ENCODE results near the gene TMEM147. TPM values are rescaled to one million over a fixed set of nuclear protein-coding genes. Genes with fewer than 3 reads are reported as not detected.

Gene TMEM147
- total RNA-seq, 6 donors from 2014 or later = 25.1 to 94.2 (median 71.2) TPM

DNA sequence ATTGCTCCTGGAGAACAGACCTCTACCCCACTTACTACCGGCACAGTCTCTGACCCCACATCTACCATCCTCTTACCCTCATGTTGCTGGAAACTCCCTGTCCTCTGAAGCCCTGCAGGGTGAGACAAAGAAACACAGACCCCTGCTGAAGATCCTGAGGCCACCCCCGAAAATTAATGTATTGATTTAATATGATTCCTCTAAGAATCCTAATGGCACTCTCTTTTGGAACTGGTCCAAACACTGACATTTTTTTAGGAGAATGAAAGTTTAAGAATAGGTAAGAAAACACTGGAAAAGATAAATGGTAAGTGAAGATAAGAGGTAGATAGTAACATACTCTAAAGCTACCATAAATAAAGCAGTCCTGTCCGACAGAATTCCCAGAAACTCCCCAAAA lies 37.3 kb upstream of the TMEM147 start:
- Histone ChIP-seq H3K9me3 (no peaks in the 10 kb centered on the region), H3K27me3 (no peaks in the 10 kb centered on the region), H3K4me3 (no peak overlapping the region), H3K36me3 (no peaks in the 10 kb centered on the region), H3K27ac (no peak overlapping the region), H3K4me1 (peaks cover 7 to 17% (median 11%) of the 10 kb centered on the region in 4 donors)
- WGBS, 2 donors = 85 to 86% methylated on average over 3 of the region's 3 CpGs
- DNase-seq (no peak), ATAC-seq (ENCODE audit: low FRiP score in 2 of 2) (no peak)
- TF ChIP-seq POLR2AphosphoS5 (IDR thresholded peaks at IDR 0.05) (no peak), EP300 (IDR thresholded peaks at IDR 0.05) (no peak), POLR2A (IDR thresholded peaks at IDR 0.05) (no peak)
- TF ChIP-seq, protein P1, sequence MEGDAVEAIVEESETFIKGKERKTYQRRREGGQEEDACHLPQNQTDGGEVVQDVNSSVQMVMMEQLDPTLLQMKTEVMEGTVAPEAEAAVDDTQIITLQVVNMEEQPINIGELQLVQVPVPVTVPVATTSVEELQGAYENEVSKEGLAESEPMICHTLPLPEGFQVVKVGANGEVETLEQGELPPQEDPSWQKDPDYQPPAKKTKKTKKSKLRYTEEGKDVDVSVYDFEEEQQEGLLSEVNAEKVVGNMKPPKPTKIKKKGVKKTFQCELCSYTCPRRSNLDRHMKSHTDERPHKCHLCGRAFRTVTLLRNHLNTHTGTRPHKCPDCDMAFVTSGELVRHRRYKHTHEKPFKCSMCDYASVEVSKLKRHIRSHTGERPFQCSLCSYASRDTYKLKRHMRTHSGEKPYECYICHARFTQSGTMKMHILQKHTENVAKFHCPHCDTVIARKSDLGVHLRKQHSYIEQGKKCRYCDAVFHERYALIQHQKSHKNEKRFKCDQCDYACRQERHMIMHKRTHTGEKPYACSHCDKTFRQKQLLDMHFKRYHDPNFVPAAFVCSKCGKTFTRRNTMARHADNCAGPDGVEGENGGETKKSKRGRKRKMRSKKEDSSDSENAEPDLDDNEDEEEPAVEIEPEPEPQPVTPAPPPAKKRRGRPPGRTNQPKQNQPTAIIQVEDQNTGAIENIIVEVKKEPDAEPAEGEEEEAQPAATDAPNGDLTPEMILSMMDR (IDR thresholded peaks at IDR 0.05) = no peak

DNA sequence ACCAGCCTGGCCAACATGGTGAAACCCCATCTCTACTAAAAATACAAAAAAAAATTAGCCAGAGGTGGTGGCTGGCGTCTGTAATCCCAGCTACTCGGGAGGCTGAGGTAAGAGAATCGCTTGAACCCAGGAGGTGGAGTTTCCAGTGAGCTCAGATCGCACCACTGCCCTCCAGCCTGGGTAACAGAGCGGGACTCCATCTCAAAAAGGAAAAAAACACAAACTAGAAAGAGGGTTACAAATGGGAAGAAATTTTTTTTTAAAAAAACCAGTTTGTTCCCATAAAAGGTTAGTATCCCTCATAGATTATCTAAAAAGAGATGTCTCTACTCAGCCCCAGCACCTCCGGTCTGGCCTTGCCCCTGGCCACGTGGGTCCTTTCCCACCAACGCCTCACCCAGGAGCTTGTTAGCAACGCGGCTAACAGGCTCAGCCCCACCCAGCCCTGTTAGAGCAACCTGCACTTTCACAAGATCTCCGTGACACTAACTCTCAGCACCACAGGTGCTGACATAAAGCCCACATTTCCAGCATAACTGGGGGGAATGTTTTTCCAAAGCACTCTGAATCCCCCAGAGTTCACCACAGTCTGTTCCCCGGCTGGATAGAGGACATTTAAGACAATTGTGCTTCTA lies 36.3 kb upstream of the TMEM147 start:
- peak; percentile 46 to 75 for ATAC-seq (ENCODE audit: low FRiP score in 2 of 2)
- peak in 2 of 4 donors; percentile 29 to 39 for TF ChIP-seq POLR2A (IDR thresholded peaks at IDR 0.05)
- TF ChIP-seq POLR2AphosphoS5 (IDR thresholded peaks at IDR 0.05) = peak; percentile 47 to 59
- TF ChIP-seq, protein P1 (IDR thresholded peaks at IDR 0.05) = no peak
- peak overlapping the region; percentile 75 to 83 (median 79) for H3K27ac ChIP-seq
- H3K4me3 ChIP-seq = peak overlapping the region in 3 of 4 donors; percentile 42 to 48 (median 45)
- H3K9me3 ChIP-seq = no peaks in the 10 kb centered on the region
- peak in 1 of 2 donors; percentile 89 for DNase-seq
- H3K4me1 ChIP-seq = peaks cover 7 to 21% (median 11%) of the 10 kb centered on the region in 4 donors
- no peaks in the 10 kb centered on the region for H3K27me3 ChIP-seq
- 22 to 24% methylated on average over 12 of the region's 12 CpGs for WGBS, 2 donors
- H3K36me3 ChIP-seq = no peaks in the 10 kb centered on the region

DNA sequence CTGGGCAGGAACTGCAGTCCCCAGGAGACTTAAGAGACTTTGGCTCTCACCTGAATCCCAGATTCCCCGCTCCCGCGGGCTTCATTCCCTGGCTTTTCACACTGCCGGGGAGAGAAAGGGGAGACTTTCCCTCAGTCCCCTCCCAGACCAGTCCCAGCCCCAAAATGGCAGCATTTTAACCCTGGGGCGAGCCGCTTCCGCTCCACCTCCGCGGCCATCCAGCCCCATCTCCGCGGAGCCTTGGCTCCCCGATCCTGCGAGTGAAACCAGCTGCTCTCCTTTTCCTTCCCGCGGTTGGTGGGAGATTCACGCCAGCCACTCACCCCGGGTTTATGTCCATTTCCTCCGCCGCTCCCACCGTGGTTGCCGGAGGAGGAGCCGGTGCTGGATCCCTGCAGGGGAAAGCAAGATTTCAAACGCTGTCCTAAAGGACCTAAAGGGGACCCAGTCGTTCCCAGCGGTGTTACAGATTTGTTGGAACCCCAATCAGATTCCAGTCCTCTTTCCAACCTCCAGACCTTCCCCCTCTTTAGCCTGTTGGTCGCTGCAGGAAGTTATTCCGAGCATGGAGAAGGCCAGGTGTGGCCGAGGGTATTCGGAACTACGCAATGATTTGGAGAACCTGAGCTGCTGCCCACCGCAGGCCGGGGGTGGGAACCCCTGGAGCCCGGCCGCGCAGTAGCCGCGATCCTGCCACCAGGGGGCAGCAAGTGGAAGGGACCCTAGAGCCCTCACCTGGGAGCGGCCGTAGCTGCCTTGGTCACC lies 35.4 kb upstream of the TMEM147 start:
- H3K27me3 ChIP-seq = no peaks in the 10 kb centered on the region
- peak overlapping the region; percentile 75 to 83 (median 79) for H3K27ac ChIP-seq
- H3K4me1 ChIP-seq = peaks cover 7 to 24% (median 11%) of the 10 kb centered on the region in 4 donors
- WGBS, 2 donors = 0 to 2% methylated on average over 9 to 32 of the region's 39 CpGs
- H3K9me3 ChIP-seq = no peaks in the 10 kb centered on the region
- peak overlapping the region; percentile 22 to 48 (median 44) for H3K4me3 ChIP-seq
- no peaks in the 10 kb centered on the region for H3K36me3 ChIP-seq
- ATAC-seq (ENCODE audit: low FRiP score in 2 of 2) (peak; percentile 86 to 92), DNase-seq (peak; percentile 92 to 96)
- no peak for TF ChIP-seq EP300 (IDR thresholded peaks at IDR 0.05)
- TF ChIP-seq POLR2A (IDR thresholded peaks at IDR 0.05) = peak in 2 of 4 donors; percentile 54 to 59
- peak; percentile 18 to 48 for TF ChIP-seq POLR2AphosphoS5 (IDR thresholded peaks at IDR 0.05)
- TF ChIP-seq, protein P1 (IDR thresholded peaks at IDR 0.05) = peak; percentile 88 to 97 (median 94)

DNA sequence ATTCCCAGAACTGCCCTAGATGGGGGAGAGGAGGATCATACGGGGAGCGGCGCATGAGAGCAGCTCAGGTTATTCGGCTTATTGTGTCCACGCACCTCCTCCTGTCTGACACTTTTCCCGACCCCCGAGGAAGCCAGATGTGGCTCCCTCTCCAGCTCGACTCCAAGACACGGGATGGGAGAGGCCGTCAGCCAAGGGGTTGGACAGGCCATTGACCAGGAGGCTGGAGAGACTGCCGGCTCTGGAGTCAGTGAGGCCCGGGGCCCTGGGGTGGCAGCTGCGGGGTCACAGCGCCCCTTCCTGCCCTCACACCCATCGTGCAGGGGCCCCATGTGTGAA lies 34.8 kb upstream of the TMEM147 start:
- H3K27me3 ChIP-seq = no peaks in the 10 kb centered on the region
- H3K4me3 ChIP-seq = peak overlapping the region in 3 of 4 donors; percentile 42 to 48 (median 45)
- peak in 1 of 2 donors; percentile 11 for ATAC-seq (ENCODE audit: low FRiP score in 2 of 2)

More for the DNA sequence above, 34.8 kb upstream of the TMEM147 start:
- H3K36me3 ChIP-seq = no peaks in the 10 kb centered on the region
- H3K27ac ChIP-seq = peak overlapping the region in 3 of 4 donors; percentile 75 to 81 (median 77)
- H3K9me3 ChIP-seq = no peaks in the 10 kb centered on the region
- H3K4me1 ChIP-seq = peaks cover 7 to 24% (median 11%) of the 10 kb centered on the region in 4 donors
- TF ChIP-seq, protein P1 (IDR thresholded peaks at IDR 0.05) = peak in 1 of 6 experiments; percentile 11
- no peak for TF ChIP-seq POLR2AphosphoS5 (IDR thresholded peaks at IDR 0.05)
- no peak for DNase-seq
- WGBS, 2 donors = 14% methylated on average over 12 of the region's 15 CpGs; no CpG with 5 or more reads in 1 of the 2 donors

Data from upper lobe of left lung (tissue), 6 donors.